Measurements from ENCODE around the gene TALDO1.

The TALDO1 gene

DNA sequence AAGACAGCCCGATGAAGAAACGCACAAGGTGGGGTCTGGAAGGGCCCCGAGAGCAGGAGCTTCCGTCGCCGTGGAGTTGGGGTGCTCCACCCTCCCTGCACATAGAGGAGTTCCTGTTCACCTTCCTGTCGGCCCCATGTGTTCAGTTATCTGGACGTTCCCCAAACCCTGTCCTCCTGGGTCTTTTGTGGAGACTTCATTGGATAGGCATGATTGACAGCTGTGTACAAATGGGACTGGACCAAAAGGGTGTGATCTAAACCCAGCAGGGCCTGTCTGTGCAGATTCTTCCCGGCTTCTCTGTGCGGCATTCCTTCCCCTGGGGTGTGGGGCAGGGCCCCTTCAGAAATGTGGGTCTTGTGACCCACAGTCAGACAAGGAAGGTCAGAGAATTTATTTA lies 9.4 kb upstream of the TALDO1 start:
- DNase-seq: peak; percentile 51

DNA sequence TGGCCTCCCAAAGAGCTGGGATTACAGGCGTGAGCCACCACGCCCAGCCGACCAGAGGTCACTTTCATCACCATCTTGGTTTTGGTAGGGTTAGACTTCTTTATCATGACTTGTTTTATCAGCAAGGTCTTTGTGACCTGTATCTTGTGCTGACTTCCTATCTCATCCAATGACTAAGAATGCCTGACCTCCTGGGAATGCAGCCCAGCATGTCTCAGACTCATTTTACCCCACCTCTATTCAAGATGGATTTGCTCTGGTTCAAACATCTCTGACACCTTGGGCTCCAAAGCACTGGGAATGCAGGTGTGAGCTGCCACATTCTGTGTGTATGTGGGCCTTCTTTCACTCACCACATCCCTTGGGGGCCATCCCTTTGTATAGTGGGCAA lies 5.1 kb upstream of the TALDO1 start:
- no peak for DNase-seq

DNA sequence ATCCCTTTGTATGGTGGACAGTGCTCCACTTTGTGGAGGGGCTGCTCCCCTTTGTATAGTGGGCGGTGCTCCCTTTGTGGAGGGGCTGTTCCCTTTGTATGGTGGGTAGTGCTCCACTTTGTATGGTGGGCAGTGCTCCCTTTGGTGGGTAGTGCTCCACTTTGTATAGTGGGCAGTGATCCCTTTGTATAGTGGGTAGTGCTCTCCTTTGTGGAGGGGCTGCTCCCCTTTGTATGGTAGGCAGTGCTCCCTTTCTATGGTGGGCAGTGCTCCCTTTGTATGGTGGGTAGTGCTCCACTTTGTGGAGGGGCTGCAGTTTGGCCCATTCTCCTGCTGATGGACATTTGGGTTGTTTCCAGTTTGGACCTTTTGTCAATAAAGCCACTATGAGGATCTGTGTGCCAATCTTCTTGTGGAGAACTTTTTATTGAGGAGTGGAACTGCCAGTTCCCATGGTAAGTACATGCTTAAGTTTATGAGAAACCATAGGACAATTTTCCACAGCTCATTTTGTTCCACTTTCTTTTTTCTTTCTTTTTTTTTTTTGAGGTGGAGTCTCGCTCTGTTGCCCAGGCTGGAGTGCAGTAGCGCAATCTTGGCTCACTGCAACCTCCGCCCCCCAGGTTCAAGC lies 4.6 kb upstream of the TALDO1 start:
- no peak for DNase-seq

DNA sequence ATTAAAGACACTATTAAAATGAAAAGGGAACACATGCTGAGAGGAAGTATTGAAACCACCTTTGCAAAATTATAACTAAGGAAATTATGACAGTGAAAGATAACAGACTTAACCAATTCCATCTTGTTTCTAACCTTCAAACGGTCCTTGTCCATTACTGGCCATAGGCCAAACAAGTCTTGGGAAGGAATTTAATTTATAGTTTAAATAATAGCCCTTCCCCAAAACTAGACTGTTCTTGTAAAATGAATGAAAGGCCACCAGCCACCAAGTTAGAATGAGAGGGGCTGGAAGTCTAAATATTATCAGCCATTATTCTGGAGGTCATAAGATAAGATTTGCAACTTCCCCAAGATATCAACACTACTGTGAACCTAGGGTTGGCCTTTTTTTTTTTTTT lies 1.8 kb upstream of the TALDO1 start:
- DNase-seq: no peak

DNA sequence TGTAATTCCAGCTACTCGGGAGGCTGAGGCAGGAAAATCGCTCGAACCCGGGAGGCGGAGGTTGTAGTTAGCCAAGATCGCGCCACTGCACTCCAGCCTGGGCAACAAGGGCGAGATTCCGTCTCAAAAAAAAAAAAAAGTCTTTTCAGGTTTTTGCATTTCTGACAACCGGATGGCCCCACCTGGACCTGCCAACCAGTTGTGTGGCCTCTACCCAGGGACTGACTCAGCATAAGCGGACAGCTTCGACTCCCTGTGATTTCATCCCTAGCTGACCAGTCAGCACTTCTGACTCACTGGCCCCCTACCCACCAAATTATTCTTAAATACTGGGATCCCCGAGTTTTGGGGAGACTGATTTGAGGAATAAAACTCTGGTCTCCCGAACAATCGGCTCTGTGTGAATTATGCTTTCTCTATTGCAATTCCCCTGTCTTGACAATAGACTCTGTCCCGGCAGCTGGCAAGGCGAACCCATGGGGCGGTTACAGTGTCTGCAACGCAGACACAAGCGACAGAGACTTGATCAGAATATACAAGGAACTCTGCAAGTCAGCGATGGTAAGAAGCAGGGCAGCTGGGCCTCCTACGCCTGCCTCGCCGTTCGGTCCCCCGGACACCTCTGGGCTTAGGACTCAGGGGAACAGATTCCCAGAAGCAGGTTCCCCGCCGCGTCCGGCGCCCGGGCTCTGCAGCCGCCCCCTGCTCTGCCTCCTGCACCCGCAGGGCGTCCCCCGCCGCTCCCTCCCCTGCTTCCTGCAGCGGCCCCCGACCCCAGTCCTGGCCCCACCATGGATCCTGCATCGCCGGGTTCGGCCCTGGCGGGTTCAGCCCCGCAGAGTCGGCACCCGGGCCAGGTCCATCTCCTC lies 741 bp upstream of the TALDO1 start:
- DNase-seq: peak; percentile 44

DNA sequence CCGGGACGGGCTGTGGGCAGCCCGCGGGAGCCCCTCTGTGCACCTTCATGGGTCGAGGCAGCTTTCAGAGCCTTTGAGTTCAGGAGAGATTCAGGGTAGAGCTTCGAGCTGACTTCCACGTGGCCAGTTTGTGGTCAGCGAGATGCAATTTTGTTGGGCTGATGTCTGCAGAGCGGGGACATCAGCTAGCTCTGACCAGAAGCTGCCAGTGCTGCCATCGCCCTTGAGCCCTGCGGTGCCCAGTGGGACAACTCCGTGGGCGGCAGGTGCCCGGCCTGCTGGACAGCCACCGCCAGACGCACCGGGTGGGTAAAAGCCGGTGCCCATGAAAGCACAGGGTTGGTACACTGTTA lies 719 bp downstream of the TALDO1 start:
- DNase-seq: no peak

DNA sequence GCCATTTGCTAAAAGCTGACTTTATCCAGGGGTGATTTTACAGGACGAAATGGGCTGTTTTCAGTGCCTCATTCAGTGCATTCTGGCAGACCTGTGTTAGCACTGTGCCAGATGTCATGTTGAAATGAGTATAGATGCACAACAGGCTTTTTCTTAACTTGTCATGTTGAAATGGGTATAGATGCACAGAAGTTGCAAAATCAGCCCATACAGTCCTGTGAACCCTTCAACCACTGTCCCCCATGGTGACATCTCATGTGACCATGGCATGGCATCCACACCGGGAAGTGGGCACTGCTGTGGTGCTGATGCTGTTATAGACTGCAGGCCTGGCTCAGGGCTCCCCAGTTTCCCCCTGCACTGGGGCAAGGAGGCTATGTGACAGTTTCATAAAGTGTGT lies 2.5 kb downstream of the TALDO1 start:
- DNase-seq: no peak

DNA sequence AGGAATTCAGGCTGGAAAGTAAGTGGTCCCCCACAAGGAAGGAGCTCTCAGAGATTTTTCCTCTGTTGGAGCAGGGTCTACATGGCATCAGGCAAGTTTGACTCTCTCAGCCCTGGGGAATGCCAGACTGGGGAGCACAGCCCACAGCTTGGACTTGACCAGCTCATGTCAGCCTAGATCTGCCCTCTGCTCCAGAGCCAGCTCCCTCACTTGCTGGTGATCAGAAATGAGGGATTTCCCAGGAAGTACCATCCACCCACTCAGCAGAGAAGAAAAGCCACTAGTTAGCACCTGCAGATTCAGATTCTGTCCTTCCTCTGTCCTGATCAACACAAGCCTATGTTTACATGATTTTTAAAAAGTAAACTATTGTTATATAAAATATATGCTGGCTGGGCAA lies 13.0 kb downstream of the TALDO1 start:
- DNase-seq: no peak

DNA sequence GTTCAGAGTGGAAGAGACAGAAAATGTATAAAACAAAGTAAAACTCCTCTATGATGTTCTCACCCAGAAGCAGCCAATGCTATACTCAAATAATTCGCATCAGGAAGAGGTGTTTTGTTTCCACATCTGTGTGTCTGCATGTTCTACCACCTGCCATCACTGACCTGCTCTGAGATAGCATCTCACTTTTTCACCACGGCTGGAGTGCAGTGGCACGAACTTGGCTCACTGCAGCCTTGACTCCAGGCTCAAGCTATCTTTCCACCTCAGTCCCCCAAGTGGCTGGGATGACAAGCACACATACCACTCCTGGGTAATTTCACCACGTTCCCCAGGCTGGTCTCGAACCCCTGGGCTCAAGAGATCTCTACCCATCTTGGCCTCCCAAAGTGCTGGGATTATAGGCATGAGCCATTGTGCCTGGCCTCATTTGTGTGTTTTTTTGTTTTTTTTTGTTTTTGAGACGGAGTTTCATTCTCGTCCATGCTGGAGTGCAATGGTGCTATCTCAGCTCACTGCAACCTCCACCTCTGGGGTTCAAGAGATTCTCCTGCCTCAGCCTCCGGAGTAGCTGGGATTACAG lies 14.4 kb downstream of the TALDO1 start:
- no peak for DNase-seq

DNA sequence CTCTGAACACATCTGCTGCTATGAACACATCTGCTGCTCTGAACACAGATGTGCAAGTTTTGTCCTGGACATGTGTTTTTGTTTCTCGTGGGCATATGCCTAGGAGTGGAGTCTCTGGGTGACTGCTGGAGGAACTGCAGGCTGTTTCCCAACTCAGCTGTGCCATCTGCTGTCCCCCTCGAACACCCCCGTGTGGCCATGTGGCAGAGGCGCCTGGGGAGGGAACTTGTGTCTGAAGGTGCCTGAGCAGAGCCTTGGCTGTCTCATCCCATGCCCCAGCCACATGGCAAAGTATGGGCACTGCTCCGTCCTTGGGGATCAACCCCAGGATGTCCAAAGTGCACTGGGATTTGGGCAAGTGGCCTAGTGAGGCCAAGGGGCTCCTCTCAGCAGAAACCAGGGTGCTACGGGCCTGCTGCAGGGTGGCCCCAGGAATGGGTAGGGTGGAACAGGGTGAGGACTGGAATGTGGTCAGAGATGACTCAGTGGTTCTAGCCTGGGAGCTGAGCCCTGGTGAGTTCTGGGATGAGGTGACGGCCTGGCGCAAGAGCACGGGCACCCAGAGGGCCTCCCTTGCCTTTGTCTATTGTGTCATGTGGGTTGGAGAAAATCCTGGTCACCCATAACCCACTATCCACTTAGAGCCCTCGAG lies 15.3 kb downstream of the TALDO1 start:
- peak; percentile 30 for DNase-seq

DNA sequence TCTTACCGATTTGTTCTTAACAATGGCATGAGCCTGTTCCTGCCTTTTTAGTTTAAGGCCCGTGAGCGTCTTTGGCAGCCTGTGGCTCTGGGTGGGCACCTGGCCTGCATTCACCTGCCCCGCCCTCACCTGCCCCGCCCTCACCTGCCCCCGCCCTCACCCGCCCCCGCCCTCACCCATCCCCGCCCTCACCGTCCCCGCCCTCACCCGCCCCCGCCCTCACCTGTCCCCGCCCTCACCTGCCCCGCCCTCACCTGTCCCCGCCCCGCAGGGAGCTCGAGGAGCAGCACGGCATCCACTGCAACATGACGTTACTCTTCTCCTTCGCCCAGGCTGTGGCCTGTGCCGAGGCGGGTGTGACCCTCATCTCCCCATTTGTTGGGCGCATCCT lies 15.8 kb downstream of the TALDO1 start:
- no peak for DNase-seq

DNA sequence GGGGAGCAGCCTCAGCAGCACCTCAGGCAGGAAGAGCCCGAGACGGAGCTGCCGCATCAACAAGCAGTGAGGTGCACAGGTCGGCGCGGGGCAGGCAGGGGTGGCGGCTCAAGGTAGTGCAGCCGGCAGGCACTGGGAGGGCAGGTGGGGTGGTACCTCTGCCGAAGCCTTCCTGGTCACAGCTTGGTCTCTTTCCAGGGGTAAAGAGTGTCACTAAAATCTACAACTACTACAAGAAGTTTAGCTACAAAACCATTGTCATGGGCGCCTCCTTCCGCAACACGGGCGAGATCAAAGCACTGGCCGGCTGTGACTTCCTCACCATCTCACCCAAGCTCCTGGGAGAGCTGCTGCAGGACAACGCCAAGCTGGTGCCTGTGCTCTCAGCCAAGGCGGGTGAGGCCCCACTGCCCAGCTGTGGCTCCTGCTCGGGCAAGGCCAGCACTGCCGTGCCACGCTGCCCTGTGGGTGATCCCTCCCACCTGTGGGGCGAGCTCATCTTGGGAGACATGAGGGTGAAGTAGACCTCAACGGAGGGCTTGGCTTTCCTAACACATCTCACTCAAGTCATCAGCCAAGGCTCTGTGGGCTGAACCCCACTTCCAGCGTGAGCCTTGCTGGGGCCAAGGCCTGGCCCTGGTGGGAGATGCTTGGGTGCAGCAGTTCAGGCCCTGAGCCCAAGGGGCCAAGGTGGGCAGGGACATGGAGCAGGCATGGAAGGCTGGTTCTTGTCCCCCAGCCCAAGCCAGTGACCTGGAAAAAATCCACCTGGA lies 16.5 kb downstream of the TALDO1 start:
- DNase-seq: no peak

DNA sequence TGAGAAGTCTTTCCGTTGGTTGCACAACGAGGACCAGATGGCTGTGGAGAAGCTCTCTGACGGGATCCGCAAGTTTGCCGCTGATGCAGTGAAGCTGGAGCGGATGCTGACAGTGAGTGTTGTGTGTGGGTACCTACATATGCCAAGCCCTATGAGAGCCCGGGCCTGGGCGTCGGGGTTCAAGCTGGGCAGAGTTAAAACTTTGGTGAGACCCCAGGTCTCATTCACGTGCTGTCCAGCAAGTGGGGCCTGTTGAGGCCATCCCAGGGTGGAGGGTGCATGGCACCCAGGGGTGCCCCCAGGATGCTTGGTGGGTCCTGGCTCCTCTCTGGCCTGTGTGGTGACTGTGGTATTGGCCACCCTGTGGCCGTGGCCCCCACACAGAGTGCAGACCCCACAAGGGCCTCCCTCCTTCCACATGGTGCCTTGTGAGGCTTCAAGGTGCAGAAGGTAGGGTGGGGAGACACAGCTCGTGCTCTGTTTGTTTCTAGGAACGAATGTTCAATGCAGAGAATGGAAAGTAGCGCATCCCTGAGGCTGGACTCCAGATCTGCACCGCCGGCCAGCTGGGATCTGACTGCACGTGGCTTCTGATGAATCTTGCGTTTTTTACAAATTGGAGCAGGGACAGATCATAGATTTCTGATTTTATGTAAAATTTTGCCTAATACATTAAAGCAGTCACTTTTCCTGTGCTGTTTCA lies 17.2 kb downstream of the TALDO1 start:
- DNase-seq: no peak

DNA sequence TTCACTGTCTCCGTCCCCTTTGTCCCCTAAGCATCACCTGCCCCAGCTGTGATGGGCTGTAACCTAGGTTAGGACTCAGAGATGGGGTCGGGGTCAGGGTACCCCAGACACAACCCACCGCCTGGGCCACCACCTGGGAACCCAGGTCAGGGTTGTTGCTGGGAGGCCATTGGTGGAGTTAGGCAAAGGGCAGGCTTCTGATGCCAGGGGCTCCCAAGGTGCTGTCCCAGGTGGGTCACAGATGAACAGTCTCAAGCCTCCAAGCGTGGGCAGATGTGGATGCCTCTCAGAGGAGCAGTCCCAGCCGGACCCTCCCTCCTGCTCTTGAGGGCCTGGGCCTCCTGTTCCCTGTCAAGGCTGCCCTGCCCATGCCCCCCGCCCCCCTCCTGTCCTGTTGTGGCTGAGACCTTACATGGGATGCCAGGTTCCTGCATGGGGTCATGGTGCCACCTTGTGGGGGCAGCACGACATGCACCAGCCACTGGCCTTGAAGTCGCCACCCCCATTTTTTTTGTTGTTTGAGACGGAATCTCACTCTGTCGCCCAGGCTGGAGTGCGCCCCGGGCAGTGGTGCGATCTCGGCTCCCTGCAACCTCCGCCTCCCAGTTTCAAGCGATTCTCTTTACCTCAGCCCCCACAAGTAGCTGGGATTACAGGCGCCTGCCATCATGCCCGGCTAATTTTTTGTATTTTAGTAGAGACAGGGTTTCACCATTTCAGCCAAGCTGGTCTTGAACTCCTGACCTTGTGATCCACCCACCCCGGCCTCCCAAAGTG lies 17.9 kb downstream of the TALDO1 start:
- peak; percentile 74 for DNase-seq

DNA sequence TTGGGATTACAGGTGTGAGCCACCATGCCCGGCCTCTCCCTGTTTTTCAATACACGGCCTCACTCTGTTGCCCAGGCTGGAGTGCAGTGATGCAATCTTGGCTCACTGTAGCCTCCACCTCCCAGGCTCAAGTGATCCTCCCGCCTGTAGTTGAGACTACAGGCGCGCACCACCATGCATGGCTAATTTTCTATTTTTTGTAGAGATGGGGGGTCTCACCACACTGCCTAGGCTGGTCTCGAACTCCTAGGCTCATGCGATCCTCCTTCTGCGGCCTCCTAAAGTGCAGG lies 18.5 kb downstream of the TALDO1 start:
- no peak for DNase-seq

DNA sequence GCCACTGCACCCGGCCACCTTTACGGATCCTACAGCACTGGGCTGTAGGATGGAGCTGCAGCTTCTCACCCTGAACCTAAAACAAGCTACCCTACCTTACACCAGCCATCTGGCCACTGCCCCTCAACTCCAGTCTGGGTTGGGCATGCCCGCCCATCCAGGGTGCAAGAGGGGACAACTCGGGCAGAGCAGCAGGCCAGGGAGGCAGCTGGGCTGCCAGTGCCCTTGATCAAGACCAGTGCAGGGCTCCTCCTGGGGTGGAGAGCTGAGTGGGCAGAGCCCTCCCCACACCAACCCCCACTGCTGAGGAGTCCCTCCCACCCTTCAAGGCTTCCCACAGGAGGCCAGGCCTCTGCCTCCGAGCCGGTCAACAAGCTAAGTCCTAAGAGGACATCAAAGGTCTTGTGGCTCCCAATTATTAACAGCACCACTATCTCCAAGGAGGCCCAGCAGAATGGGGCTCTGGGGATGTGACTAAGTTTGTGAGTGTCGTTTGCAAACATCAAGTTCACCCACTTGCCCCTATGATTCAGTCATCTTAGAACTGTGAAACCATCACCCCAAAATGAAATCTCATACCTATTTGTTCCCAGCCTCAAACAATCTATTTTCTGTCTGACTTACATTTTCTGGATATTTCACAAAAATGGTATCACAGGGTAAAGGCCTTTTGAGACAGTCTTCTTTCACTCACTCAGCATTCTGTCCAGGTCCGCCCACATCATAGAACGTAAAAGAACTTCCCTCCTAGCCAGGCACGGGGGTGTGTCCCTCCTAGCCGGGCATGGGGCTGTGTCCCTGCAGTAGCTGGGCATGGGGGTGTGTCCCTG lies 19.1 kb downstream of the TALDO1 start:
- DNase-seq: no peak

DNA sequence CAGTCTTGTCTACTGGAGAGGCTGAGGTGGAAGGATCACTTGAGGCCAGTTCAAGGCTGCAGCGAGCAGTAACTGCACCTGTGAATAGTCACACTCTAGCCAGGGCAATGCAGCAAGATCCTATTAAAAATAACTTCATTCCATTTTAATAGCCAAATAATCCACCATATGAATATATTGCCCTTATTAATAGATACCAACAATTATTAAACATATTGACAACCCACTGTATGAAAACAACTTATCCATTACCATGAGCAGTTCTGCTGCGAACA lies 19.6 kb downstream of the TALDO1 start:
- DNase-seq: no peak

DNA sequence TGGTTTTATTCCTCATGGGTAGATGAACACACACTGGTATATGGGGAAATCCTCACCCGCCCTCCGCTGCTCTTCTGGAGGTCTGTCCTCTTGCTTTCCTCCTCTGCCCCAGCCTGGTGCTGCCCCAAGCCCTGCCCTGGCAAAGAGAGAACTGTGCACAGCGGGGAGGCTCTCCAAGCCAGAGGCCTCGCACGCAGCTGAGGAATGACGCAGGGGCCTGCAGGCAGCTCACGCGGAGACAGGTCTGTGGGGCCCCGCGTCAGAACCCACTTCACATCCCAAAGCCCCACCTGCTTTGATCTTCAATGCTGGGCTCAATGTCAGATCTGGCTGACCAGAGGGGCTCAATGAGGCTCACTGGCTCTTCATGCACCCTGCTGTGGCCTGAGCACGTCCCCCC lies 20.0 kb downstream of the TALDO1 start:
- DNase-seq: no peak

DNA sequence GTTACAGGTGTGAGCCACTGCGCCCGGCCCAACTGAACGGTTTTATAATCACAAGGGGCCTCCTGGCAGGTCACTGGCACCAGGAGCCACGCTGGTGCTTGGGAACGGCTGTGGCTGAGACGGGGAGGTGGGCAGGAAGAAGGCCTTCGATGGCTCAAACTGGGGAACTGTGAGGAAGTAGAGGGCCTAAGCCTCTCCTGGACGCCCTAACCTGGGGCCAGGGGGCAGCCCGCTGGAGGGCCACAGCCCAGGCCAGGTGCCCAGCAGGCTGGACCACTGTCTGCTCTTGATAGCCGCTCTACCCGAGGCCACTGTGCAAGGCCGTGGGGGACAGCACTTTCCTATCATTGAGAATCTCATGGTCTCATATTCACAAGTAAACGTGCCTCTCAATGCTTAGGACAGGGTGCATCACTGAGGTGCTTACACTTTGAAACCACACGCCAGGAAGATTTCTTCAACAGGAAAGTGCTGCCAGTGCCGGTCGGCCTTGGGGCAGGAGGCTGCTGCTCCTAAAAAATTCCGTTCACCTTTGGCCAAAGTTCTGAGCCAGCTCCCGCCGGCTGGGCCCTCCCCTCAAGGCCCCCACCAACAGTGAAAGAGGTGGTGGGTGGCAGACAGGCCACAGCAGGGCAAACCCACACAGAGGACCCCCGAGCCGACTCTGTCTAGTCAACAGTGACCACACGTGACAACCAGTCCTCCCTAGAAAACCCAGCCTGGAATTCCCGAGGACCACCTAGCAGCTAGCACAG lies 22.8 kb downstream of the TALDO1 start:
- no peak for DNase-seq
